RWPE1 (cell line): ENCODE results near the gene NELFE.

Experiments
- CTCF ChIA-PET: fragments of 350-600 bp; sonication (Branson Sonifier 250); formaldehyde crosslinking; extraction: SDS; loops from one replicate; lab custom pipeline; 2021; lab: Yijun Ruan, JAX
- POLR2A ChIA-PET: fragments of 400-600 bp; formaldehyde crosslinking; extraction: SDS; loops from one replicate; lab custom pipeline; 2020; ENCODE audit warnings: antibody characterized with exemption; ENCODE audit not compliant: low non-redundant PET; lab: Yijun Ruan, JAX
- DNase-seq: peaks from one replicate; pipeline ENCODE4 v3.0.0; 2012; ENCODE audit warnings: low spot score
- H3K27ac ChIP-seq: fragments of 450-650 bp; 2 replicates; pipeline ENCODE4 v1.5.1; 2017
- CTCF ChIP-seq: fragments of 450-650 bp; conservative IDR thresholded peaks from 2 replicates; pipeline ENCODE4 v1.5.1; 2017; ENCODE audit warnings: low read depth, mild to moderate bottlenecking

NELFE gene

GRCh38 chr6:31968326-31968725 lies 9.6 kb upstream of the NELFE start:
- DNase-seq = no peak
- peak overlapping the region; percentile 97 for H3K27ac ChIP-seq
- ChIA-PET POLR2A (no interaction called here), CTCF (no interaction called here)
- no peak for TF ChIP-seq CTCF

- ChIA-PET POLR2A (no interaction called here), CTCF (no interaction called here)
- DNase-seq = no peak
- H3K27ac ChIP-seq = peak overlapping the region; percentile 97
- no peak for TF ChIP-seq CTCF
Observed at GRCh38 chr6:31967926-31968320, 9.2 kb upstream of the NELFE start.

GRCh38 chr6:31966997-31967925 lies 8.5 kb upstream of the NELFE start:
- ChIA-PET CTCF (interaction anchor here (0.6 kb wide), 1 partner anchor 216 kb away, joined by 5 read pairs; no protein-coding TSS in a partner anchor), POLR2A (interaction anchor here (0.7 kb wide), 1 partner anchor 65 kb away, joined by 3 read pairs; the partner anchor contains the start of gene ZBTB12)
- TF ChIP-seq CTCF = no peak
- DNase-seq = no peak
- peak overlapping the region; percentile 97 for H3K27ac ChIP-seq

GRCh38 chr6:31966506-31966905 lies 7.7 kb upstream of the NELFE start:
- DNase-seq = no peak
- no peak for TF ChIP-seq CTCF
- ChIA-PET CTCF (interaction anchor here (0.6 kb wide), 1 partner anchor 217 kb away, joined by 5 read pairs; no protein-coding TSS in a partner anchor), POLR2A (interaction anchor here (0.7 kb wide), 1 partner anchor 64 kb away, joined by 3 read pairs; the partner anchor contains the start of gene ZBTB12)
- peak overlapping the region; percentile 97 for H3K27ac ChIP-seq

GRCh38 chr6:31965700-31966099 lies 6.9 kb upstream of the NELFE start:
- DNase-seq = no peak
- H3K27ac ChIP-seq = no peak overlapping the region
- CTCF ChIA-PET = interaction anchor here (0.7 kb wide), 1 partner anchor 82 kb away, joined by 3 read pairs; no protein-coding TSS in a partner anchor
- POLR2A ChIA-PET = no interaction called here
- no peak for TF ChIP-seq CTCF

GRCh38 chr6:31963921-31964320 lies 5.2 kb upstream of the NELFE start:
- ChIA-PET POLR2A (no interaction called here), CTCF (interaction anchor here (0.6 kb wide), 2 partner anchors 21 to 272 kb away, joined by 3 to 4 read pairs; no protein-coding TSS in a partner anchor)
- H3K27ac ChIP-seq = no peak overlapping the region
- no peak for DNase-seq
- no peak for TF ChIP-seq CTCF
